Measurements from ENCODE around the gene ASMTL. TPM values are rescaled to one million over a fixed set of nuclear protein-coding genes. Genes with fewer than 3 reads are reported as not detected.

Gene ASMTL
- total RNA-seq, 1 donor from 2014 or later = 46.1 TPM

GRCh38 chrX:1416965-1417760 is 35.5 kb downstream of the ASMTL start:
- Histone ChIP-seq H3K79me2 (ENCODE audit: low read depth) (no peaks in the 10 kb centered on the region), H3K27ac (no peak overlapping the region), H3K4me3 (no peak overlapping the region), H3K9ac (no peak overlapping the region), H3K27me3 (no peaks in the 10 kb centered on the region), H2AFZ (replicated peaks) (no peak overlapping the region), H3K36me3 (peaks cover 7% of the 10 kb centered on the region), H3K9me3 (ENCODE audit: low read depth) (no peaks in the 10 kb centered on the region), H3K4me1 (peaks cover 5% of the 10 kb centered on the region), H3K4me2 (no peak overlapping the region), H4K20me1 (ENCODE audit: low read depth) (no peaks in the 10 kb centered on the region), H3F3A (ENCODE audit: low read depth) (peaks cover 21% of the 10 kb centered on the region)
- peaks cover 7% of the 10 kb centered on the region for H3K9me3 Mint-ChIP-seq
- H3K4me3 Mint-ChIP-seq = no peak overlapping the region
- no peak for TF ChIP-seq EZH2 (IDR thresholded peaks at IDR 0.05)
- no peak for TF ChIP-seq EZH2phosphoT487 (IDR thresholded peaks at IDR 0.05)
- no peak for TF ChIP-seq CTCF (IDR thresholded peaks at IDR 0.05)
- H3K36me3 Mint-ChIP-seq = peaks cover 21% of the 10 kb centered on the region
- no peaks in the 10 kb centered on the region for H3K4me1 Mint-ChIP-seq
- peaks cover 6% of the 10 kb centered on the region for H3K27me3 Mint-ChIP-seq (ENCODE audit: insufficient read depth, low read depth)
- DNase-seq (ENCODE audit: low spot score) = no peak
- H3K27ac Mint-ChIP-seq = no peak overlapping the region

GRCh38 chrX:1416327-1416784 is 36.4 kb downstream of the ASMTL start:
- H3K36me3 ChIP-seq = peaks cover 2% of the 10 kb centered on the region
- H3K4me1 ChIP-seq = peaks cover 5% of the 10 kb centered on the region
- no peaks in the 10 kb centered on the region for H3K79me2 ChIP-seq (ENCODE audit: low read depth)
- no peak overlapping the region for H3K9ac ChIP-seq
- Mint-ChIP-seq H3K27me3 (ENCODE audit: insufficient read depth, low read depth) (peaks cover 6% of the 10 kb centered on the region), H3K4me1 (no peaks in the 10 kb centered on the region), H3K9me3 (no peaks in the 10 kb centered on the region), H3K4me3 (no peak overlapping the region), H3K27ac (no peak overlapping the region), H3K36me3 (peaks cover 13% of the 10 kb centered on the region)
- H3K27ac ChIP-seq = no peak overlapping the region
- TF ChIP-seq CTCF (IDR thresholded peaks at IDR 0.05) = no peak
- no peak for TF ChIP-seq EZH2phosphoT487 (IDR thresholded peaks at IDR 0.05)
- TF ChIP-seq EZH2 (IDR thresholded peaks at IDR 0.05) = no peak
- H4K20me1 ChIP-seq (ENCODE audit: low read depth) = no peaks in the 10 kb centered on the region
- H3K9me3 ChIP-seq (ENCODE audit: low read depth) = no peaks in the 10 kb centered on the region
- H3K27me3 ChIP-seq = no peaks in the 10 kb centered on the region
- peaks cover 21% of the 10 kb centered on the region for H3F3A ChIP-seq (ENCODE audit: low read depth)
- DNase-seq (ENCODE audit: low spot score) = no peak
- H3K4me3 ChIP-seq = no peak overlapping the region
- H3K4me2 ChIP-seq = no peak overlapping the region
- H2AFZ ChIP-seq (replicated peaks) = no peak overlapping the region

GRCh38 chrX:1412551-1413161 is 40.1 kb downstream of the ASMTL start:
- Mint-ChIP-seq H3K9me3 (no peaks in the 10 kb centered on the region), H3K4me1 (no peaks in the 10 kb centered on the region), H3K4me3 (no peak overlapping the region), H3K27ac (no peak overlapping the region), H3K36me3 (peaks cover 8% of the 10 kb centered on the region), H3K27me3 (ENCODE audit: insufficient read depth, low read depth) (no peaks in the 10 kb centered on the region)
- Histone ChIP-seq H3K79me2 (ENCODE audit: low read depth) (no peaks in the 10 kb centered on the region), H3K9ac (no peak overlapping the region), H3K27me3 (no peaks in the 10 kb centered on the region), H3K9me3 (ENCODE audit: low read depth) (no peaks in the 10 kb centered on the region), H3K36me3 (no peaks in the 10 kb centered on the region), H3K27ac (no peak overlapping the region), H3K4me1 (no peaks in the 10 kb centered on the region), H4K20me1 (ENCODE audit: low read depth) (no peaks in the 10 kb centered on the region), H2AFZ (replicated peaks) (no peak overlapping the region), H3F3A (ENCODE audit: low read depth) (no peaks in the 10 kb centered on the region), H3K4me2 (no peak overlapping the region), H3K4me3 (no peak overlapping the region)
- no peak for DNase-seq (ENCODE audit: low spot score)
- TF ChIP-seq EZH2 (IDR thresholded peaks at IDR 0.05) (no peak), CTCF (IDR thresholded peaks at IDR 0.05) (no peak), EZH2phosphoT487 (IDR thresholded peaks at IDR 0.05) (no peak)
